Measurements from ENCODE around the gene TMEM131. TPM values are rescaled to one million over a fixed set of nuclear protein-coding genes. Genes with fewer than 3 reads are reported as not detected.

The TMEM131 gene
- total and polyA plus RNA-seq, 10 of the 15 experiments (the other 5 are each of a cell fraction or from before 2014, with no cell fraction given): 6.0 to 48.2 (median 23.2) TPM

DNA sequence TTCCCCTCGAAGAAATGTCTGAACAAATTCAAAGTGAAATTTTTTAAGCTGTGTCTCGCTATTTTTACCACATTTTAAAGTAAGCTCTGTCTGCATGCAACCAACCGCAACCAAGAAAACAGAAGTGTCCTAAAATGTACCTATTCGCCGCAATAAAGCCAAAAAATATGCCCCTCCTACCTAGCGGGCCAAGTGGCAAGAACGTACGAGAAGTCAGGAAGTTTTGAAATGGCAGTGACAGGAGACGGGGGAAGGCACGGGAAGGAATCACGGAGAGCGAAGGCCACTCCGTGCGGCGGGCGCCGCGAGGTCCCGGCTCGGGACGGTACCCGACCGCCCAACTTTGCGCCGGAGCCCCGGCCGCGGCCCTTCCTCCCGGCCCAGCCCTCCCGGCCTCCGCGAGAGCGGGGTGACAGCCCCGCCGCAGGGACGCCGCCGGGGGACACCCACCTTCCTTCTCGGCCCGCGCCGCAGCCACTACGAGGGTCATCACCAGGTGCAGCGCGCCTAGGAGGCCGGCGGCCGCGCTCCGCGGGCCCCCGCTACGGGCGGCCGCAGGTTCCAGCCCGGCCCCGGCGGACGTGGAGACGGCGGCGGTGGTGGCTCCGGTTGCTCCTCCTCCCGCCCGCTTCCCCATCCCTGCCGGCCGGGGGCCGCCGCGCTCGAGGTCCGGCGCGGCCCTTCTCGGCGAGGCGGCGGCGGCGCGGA lies 568 bp downstream of the TMEM131 start (continued):
- 0 out of 2 replicates have a peak, but pooled peaks have one; percentile 37 for TF ChIP-seq CHD1 (IDR thresholded peaks at IDR 0.05; ENCODE audit: low read depth, low read length)
- TF ChIP-seq, protein P1, sequence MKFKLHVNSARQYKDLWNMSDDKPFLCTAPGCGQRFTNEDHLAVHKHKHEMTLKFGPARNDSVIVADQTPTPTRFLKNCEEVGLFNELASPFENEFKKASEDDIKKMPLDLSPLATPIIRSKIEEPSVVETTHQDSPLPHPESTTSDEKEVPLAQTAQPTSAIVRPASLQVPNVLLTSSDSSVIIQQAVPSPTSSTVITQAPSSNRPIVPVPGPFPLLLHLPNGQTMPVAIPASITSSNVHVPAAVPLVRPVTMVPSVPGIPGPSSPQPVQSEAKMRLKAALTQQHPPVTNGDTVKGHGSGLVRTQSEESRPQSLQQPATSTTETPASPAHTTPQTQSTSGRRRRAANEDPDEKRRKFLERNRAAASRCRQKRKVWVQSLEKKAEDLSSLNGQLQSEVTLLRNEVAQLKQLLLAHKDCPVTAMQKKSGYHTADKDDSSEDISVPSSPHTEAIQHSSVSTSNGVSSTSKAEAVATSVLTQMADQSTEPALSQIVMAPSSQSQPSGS (IDR thresholded peaks at IDR 0.05; ENCODE audit: low read length): peak; percentile 74; the same call in 1 of the 2 replicates
- no peak for TF ChIP-seq ZNF384 (IDR thresholded peaks at IDR 0.05; ENCODE audit: borderline replicate concordance, low read depth, low read length)
- TF ChIP-seq ETV6 (conservative IDR thresholded peaks at IDR 0.05 in 1 of 2, IDR thresholded peaks at IDR 0.05 in 1 of 2; ENCODE audit: borderline replicate concordance in 1 of 2, low read depth in 1 of 2): no peak
- TF ChIP-seq POLR2AphosphoS2 (IDR thresholded peaks at IDR 0.05; ENCODE audit: low read depth, low read length): no peak
- TF ChIP-seq NBN (IDR thresholded peaks at IDR 0.05): 0 out of 2 replicates have a peak, but pooled peaks have one; percentile 26
- peak; percentile 6 for TF ChIP-seq MYC (IDR thresholded peaks at IDR 0.05; ENCODE audit: insufficient read depth, insufficient read length, insufficient replicate concordance, low read length, severe bottlenecking)
- TF ChIP-seq NRF1 (conservative IDR thresholded peaks at IDR 0.05; ENCODE audit: low read depth, low read length): no peak
- TF ChIP-seq POU2F2 (IDR thresholded peaks at IDR 0.05; ENCODE audit: borderline replicate concordance, low read depth, low read length): no peak; the same call in 2 of the 3 replicates
- TF ChIP-seq BCL11A (IDR thresholded peaks at IDR 0.05; ENCODE audit: low read depth, low read length): no peak
- TF ChIP-seq SPI1 (IDR thresholded peaks at IDR 0.05; ENCODE audit: borderline replicate concordance, insufficient read depth, low read depth, low read length): peak; percentile 57; the same call in 1 of the 2 replicates
- TF ChIP-seq CHD4 (IDR thresholded peaks at IDR 0.05): no peak
- no peak for TF ChIP-seq ESRRA (IDR thresholded peaks at IDR 0.05; ENCODE audit: low read length)

Measured in GM12878 (cell line).